T-helper 1 cell treated with Interleukin-12 subunit alpha and Interleukin-12 subunit beta and Interleukin-4 antibody, amounts not matched to agents 30 ng/mL and 1 ng/mL, for 36 hours (primary cell): ENCODE measurements around the gene GNAI2. TPM values are rescaled to one million over a fixed set of nuclear protein-coding genes. Genes with fewer than 3 reads are reported as not detected.
"Not testable (repeated sequence)": the region's sequence is repeated elsewhere in the genome, so short reads cannot be mapped to it uniquely, and the experiment has no call there.

ENCODE experiments used
- intact Hi-C: fragments of 100-400 bp; cut with micrococcal nuclease; formaldehyde crosslinking; loops from one replicate; pipeline ENCODE4 v1.15.1; 2024
- total RNA-seq: library from RNA; stranded (reverse); gene quantifications from 2 replicates; pipeline ENCODE4 v1.2.3, GENCODE V29; 2022

The GNAI2 gene
- total RNA-seq, 1 donor from 2014 or later: 460 TPM

DNA sequence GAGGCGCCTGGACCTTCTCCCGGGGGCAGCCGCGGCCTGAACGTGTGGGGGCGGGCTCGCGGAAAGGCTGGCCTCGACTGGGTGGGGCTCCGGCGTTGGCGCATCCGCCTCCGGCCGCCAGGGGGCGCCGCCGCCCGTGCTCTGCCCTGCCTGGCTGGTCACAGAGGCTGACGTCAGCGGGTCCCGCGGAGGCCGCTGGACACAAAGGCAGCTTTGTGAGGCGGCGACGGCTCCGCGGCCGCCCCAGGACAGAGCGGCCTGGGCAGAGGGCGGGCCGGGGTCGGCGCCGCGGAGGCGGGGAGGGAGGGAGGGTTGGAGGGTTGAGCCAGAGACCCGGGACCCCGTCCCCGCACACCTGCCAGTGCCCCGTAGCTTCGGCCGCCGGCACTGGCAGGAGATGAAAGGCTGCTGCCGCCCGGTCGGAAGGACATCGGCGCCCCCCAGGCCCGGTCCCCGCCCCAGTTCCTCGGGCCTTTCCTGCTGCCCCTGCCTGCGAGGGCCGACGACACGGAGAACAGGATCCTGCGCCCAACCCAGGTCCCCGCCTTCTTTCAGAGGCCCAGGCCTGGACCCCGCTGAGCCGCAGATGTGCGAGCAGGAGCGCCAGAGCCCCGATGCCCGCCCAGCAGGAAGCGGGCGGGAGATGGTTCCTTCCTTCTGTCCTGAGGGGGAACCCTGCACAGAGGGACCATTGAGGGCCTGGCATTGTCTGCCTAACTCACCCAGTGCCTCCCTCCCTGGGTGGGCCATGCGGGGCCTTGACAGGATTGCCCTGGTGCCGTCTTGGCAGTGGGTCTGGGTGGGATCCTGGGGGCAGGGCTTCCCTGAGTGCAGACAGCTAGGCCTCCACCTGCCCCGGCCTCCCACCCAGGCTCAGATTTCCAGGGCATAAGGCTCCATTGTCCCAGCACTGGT, 24.3 kb downstream of the GNAI2 start:
- intact Hi-C loops: loop anchor here (1.0 kb wide), 6 partner anchors 13 to 68 kb away; partner anchors contain the start of genes HYAL3 and NAA80

DNA sequence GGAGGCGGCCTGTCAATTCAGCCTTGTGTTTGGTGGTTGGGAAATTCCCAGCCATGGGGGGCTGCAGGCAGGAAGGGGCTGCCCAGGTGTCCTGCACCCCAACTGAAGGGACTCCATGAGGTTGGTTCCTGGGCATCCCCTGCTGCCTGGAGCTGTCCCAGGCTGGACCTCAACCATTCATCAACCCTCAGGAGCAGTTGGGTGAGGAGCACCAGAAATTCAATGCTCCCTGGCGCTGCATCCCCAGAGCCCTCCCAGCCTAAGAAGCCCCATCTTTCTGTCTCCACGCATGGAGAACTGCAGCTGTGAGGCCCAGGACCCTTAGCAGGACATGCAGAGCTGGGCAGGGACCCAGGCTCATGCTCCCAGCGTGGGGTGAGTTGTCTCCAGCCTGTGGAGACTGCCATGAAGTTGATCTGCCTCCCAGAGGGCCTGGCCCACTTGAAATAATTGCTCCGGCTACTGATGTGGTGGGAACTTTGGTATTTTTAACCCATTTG, 25.0 kb downstream of the GNAI2 start:
- intact Hi-C loops: loop anchor here (1.0 kb wide), 6 partner anchors 12 to 69 kb away; partner anchors contain the start of genes HYAL3 and NAA80

DNA sequence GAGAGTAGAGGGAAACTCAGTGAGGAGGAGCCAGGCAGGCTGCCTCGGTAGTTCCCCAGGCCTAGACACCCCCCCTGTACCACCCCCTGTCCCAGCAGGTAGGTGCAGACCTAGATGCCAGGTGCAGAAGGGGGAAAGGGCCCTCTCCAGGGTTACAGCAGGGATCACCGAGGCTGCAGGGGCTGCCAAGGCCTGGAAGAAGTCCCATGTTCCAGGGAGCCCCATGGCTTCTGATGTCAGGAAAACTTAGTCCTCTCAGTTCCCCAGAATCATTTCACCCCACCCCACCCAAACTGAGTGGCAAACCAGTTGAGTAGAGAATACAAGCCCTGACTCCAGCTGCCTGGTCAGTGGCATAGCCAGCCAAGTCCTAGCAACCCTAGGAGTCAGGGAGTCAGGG, 25.5 kb downstream of the GNAI2 start:
- intact Hi-C loops: no loop called here

DNA sequence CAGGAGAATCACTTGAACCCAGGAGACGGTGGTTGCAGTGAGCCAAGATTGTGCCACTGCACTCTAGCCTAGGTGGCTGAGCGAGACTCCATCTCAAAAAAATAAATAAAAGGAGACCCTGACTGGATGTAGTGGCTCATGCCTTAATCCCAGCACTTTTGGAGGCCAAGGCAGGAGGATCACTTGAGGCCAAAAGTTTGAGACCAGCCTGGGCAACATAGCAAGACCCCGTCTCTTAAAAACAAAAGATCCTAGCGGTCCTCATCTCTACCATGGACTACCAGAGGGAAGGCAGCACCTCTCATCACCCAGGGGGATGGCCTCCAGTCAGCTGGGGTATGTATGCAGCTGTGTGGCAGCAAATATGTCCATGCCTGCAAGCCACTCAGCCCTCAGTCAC, 26.2 kb downstream of the GNAI2 start:
- intact Hi-C loops: not testable (repeated sequence)

DNA sequence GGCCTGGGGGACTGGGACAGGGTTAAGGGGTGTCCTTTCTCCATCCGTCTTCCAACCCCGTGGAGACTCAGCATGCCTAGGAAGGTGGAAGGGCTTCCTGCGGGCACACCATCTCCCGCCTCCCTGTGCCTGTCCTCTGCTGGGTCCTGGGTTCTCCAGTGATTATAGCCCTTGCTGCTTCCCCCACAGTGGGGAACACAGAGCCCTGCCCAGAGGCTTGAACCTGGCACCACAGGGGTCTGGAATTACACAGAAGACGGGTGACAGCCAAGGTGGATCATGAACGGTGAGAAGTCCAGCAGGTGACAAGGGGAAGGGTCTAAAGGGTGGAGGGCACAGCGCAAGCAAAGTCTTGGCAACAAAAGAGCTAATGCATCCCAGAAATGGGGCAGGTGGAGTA, 26.8 kb downstream of the GNAI2 start:
- intact Hi-C loops: no loop called here

DNA sequence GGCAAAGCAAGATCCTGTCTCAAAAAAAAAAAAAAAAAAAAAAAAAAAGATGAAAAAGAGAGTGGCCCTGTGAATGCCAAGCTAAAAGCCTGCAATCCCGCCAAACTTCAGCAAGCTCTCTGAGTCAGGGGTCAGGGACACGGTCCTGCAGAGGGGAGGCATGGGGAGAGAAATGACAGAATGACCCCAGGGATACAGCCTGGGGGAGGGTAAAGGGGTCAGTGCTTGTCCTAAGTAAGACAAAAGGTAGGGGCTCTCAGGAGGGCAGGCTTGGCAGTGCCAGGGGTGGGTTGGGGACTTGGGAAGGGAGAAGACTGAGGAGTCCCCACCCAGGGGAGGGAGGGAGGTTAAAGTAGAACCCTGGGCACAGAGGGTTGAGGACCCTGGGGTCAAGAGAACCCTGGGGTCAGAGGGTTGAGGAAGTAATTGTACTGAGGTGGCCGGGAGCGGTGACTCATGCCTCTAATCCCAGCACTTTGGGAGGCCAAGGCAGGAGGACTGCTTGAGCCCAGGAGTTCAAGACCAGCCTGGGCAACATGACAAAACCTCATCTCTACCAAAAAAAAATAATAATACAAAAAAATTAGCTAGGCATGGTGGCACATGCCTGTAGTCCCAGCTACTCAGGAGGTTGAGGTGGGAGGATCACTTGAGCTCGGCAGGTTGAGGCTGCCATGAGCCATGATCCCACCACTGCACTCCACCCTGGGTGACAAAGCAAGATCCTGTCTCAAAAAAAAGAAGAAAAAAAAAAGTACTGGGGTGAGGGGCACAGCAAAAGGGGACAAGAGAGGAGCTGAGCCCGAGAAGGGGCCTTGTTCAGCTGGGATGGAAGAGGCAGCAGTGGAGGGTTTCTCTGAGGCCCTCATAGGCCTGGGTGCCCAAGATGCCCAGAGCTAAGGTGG, 27.7 kb downstream of the GNAI2 start:
- intact Hi-C loops: no loop called here

DNA sequence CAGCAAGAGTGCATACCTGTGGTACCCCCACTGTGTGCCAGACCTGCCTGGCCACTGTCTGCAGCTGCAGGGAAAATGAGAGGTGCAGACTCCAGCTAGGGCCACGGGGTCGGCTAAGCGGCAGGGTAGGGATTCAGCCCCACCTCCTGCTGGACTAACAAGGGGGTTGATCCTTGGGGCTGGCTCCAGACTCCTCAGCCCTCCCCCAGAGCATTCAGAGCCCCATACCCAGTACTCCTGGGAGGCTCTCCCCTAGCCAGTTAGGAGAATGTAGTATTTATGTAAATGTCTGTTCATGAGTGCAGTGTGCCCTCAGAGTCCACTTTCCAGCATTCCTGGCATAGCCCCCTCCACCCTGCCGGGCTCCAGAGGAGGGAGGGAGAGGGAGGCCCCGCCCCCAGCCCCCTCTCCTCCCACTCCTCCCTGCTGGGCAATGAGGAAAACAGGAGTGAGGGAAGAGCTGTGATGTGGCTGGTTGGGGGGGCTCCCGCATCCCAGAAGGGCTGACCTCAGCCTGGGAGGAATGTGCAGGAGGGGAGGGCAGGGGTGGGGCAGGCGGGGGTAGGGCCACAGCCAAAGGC, 28.5 kb downstream of the GNAI2 start:
- intact Hi-C loops: no loop called here

DNA sequence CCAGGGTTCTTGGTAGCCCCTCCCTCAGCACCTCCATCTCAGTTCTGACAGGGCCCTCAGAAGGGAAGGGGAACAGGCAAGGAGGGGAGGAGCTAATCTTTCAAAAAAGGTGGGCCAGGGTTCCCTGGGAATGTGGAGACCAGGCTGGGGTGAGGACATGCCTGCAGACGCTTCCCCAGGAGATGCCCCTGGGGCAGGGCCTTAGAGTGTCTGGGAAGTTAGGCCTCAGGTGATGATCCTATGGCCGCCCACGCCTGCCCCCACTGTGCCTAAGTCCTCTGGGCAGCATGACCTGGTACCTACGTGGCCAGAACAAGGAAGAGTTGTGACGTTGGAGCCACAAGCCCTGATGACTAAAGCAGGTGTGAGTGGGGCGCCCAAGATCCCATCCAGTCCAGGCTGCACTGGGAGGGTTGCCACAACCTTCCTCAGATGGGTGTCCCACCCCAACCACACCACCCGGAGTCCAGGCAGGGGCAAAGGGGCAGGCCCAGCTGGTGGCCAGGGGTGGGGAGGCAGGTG, 29.0 kb downstream of the GNAI2 start:
- intact Hi-C loops: no loop called here

DNA sequence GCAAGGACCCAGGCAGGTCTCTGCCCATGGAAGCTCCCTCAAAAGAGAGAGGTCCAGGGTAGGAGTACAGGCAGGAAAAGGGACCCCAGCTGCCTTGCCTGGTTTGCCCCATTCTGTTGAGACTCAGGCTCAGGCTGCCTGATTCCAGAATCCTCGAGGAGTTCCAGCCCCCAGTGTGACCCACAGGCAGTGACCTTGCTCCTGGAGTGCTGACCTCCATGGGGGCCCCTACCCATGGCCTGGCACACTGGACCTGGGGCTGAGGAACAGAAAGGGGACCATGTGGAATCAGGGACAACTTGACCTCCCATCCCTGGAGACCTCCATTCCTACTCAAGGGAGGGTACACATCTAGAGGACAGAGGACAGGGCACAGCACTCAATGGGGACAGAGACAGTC, 29.6 kb downstream of the GNAI2 start:
- intact Hi-C loops: no loop called here

DNA sequence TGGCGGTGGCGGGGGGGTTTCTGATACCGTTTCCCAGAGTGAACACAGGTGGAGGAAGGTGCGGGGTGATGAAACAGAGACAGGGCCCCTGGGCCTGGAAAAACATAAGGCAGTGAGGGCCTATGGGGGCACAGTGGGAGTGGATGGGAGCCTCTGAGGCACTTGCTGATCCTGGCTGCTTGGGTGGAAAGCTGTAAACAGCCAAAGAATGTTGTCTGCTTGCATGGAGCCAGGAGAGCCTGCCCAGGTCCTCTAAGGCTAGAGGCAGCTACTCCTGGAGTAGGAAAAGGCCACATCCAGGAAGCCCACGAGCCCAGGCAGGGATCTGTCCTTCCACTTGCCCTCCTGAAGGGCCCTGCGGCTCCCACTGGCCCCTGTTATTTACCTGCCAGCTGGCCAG, 30.0 kb downstream of the GNAI2 start:
- intact Hi-C loops: no loop called here

DNA sequence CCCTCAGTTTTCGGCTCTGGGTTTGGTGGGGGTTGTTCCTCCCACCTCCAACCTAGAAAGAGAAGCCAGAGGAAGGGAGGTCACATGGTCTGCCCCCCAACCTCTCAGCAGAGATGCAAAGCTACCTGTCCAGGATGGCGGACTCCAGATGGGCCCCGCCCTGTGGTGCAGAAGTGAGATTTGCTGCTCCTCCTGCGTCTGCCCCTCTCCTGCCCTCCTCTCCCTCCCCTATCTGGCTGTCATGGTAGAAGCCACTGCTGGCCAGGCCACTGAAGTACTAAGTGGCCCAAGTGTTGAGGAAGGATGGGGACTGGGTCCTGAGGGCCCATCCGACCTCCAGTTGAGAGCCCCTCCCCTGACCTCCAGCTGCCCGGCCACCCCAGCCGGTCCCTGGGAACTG, 30.8 kb downstream of the GNAI2 start:
- intact Hi-C loops: no loop called here

DNA sequence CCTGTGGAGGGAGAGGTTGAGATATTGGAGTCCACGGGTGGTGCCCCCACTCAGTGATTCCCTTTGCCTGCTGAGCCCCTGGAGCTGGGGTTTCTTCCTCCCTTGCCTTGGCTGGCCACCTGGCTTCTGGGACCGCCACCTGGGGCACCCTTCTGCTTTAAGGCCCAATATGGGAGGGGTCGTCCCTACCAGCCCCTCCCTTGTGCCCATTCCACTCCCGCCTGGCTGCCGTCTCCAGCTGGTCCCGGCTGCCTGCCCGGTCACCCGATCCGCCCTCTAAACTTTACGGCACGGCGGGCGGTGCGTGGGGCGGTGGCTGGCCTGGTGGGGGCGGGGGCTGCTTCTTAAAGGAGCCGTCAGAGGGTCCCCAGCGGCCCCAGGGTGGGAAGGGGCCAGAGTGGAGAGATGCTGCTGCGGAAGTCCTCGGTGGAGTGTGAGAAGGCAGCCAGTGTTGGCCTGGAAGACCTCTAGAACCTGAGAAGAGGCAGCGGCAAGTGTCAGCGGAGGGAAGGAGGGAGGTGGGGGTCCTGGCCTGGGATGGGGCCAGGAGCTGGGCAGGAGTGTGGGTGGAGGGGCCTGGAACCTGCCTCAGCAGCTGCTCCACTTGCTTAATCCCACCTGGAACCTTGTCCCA, 31.4 kb downstream of the GNAI2 start:
- intact Hi-C loops: no loop called here

DNA sequence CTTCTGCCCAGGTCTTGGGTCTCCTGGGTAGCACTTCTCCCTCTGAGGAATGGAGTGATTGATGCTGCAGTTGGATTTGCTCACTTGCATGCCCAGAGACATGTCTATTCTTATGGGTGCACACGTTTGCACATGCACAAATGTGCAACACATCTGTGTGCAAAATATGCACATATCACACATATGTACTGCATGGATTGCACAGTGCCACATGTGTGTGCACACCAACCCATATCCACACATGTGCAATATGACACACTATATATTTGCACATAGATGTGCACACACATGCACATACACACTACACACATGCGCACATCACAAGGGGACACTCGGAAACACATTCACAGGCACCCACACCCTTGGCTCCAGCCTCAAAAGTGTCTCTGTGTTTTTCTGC, 32.3 kb downstream of the GNAI2 start:
- intact Hi-C loops: no loop called here

DNA sequence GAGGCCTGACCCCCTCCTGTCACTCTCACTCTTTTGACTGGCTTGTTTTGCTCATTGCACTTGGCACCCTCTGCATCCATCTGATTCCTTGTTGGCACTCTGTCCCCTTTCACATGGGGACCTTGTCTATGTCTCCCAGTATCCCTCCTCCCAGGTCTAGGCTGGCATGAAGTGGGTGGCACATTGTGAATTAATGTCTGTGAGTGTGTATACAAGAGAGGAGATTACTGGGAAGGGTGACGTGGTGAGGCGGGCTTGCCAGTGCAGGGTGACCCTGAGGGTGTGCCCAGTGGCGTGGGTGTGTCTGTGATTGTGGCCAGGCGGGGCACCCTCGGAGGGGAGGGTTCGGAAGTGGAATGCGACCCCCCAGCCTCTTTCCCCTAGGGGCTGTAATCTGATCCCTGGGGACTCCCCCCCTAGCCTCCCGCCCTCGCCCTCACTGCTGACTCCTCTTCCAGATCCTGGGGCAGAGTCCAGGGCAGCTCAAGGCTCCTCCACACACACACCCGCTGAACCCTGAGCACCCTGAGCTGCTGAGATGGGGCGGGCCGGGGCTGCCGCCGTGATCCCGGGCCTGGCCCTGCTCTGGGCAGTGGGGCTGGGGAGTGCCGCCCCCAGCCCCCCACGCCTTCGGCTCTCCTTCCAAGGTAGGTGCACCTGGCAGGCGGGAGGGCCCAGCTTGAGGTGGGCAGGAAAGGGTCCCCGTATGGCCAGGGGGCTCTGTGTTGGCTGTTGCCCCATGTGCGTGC, 32.9 kb downstream of the GNAI2 start, which contains the start of gene SEMA3B:
Gene SEMA3B (plus strand): TSS at position 445 of the 749 bp plus-strand sequence. CDS start 94 bp downstream, at position 539.
- intact Hi-C loops: no loop called here

DNA sequence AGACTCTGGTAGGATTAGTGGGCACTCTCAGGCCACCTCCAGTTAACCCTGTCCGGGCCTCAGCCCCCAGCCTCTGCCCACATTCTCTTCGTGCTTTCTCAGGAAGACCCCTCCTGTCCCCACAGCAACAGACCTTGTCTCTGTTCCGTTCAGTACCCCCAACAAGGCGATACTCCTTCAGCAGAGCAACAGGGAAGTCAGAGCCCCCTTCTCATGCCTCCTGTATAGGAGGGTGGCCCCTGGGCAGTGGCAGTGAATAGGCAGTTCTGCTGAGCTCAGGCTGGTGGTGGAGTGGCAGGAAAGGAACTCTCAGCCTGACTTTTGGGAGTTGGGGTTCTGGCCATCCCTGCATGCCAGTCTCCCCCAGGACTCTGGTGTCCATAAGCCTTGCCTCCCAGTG, 33.5 kb downstream of the GNAI2 start:
- intact Hi-C loops: no loop called here

DNA sequence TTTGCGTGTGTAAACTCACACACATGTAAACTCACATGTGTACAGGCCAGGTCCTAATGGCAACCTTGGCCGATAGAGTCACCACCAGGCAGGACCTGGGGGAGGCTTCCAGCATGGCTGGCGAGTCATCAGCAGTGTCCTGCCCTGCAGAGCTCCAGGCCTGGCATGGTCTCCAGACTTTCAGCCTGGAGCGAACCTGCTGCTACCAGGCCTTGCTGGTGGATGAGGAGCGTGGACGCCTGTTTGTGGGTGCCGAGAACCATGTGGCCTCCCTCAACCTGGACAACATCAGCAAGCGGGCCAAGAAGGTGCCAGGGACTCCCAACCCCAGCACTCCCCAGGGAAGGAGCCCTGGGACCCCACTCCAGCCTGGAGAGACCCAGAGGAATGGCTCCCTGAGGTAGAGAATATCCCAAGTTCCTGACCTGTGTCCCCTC, 34.0 kb downstream of the GNAI2 start:
- intact Hi-C loops: no loop called here

DNA sequence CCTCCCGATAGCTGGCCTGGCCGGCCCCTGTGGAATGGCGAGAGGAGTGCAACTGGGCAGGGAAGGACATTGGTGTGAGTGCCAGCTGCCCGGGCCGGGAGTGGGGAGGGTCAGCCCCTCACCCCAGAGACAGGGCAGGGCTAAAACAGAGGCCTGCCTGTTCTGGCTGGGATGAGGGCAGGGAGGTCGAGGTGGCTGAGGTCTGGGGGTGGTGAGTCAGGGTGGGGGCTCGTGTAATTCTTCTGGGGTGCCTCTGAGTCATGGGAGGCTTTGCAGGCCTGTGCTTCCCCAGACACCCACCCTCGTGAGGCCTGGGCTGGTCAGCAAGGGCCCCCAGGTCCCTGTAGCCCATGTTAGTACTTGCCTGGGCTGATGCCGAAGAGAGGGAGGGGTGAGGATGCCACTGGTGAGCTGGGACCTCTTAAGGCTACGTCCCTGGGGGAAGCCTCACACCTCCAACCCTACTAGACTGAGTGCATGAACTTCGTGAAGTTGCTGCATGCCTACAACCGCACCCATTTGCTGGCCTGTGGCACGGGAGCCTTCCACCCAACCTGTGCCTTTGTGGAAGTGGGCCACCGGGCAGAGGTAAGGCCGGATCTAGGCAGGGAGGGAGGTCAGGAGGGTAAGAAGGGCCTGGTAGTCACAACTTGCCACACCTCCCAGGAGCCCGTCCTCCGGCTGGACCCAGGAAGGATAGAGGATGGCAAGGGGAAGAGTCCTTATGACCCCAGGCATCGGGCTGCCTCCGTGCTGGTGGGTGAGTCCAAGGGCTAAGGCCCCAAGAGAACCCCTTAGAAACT, 34.6 kb downstream of the GNAI2 start:
- intact Hi-C loops: no loop called here

DNA sequence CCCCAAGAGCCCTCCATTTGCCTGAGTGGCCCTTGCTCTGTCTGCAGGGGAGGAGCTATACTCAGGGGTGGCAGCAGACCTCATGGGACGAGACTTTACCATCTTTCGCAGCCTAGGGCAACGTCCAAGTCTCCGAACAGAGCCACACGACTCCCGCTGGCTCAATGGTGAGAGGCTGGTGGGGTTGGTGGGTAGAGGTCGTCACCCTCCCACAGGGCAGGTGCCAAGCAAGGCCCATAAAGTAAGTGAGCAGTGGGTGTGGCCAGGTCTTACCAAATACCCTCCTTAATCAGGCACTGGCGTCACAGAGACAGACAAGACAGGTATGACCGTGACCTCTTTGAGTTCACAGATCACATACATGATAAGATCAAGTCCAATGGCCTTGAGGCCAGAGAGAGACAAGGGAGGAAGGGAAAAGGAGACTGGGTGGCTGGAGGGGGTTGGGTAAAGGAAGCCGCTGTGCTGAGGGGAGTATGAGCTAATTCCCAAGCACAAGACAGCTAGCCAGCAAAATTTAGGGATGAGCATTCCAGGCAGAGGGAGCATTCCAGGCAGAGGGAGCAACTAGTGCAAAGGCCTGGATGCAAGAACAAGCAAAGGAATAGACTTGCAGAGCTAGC, 35.4 kb downstream of the GNAI2 start:
- intact Hi-C loops: no loop called here

DNA sequence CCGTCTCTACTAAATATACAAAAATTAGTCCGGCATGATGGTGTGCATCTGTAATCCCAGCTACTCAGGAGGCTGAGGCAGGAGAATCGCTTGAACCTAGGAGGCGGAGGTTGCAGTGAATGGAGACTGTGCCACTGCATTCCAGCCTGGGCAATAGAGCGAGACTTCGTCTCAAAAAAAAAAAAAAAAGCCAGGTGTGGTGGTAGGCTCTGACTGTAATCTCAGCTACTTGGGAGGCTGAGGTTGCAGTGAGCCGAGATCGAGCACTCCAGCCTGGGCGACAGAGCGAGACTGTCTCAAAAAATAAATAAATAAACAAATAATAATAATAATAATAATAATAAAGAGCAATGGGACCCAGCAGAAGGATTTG, 36.5 kb downstream of the GNAI2 start:
- intact Hi-C loops: not testable (repeated sequence)
